HG03354 (cell line): Measurements from ENCODE around the gene TRNP1.
A peak's percentile ranks its signal among the peaks of the same experiment; 100 is the strongest.
"Not testable (repeated sequence)": the region's sequence is repeated elsewhere in the genome, so short reads cannot be mapped to it uniquely, and the experiment has no call there.

Experiments used
- ATAC-seq: cut with Tn5 transposase; IDR thresholded peaks from one replicate; pipeline ENCODE4 v1.9.1; 2021; ENCODE audit warnings: mild to moderate bottlenecking; ENCODE audit not compliant: unreplicated experiment, poor library complexity, severe bottlenecking

TRNP1 gene

DNA sequence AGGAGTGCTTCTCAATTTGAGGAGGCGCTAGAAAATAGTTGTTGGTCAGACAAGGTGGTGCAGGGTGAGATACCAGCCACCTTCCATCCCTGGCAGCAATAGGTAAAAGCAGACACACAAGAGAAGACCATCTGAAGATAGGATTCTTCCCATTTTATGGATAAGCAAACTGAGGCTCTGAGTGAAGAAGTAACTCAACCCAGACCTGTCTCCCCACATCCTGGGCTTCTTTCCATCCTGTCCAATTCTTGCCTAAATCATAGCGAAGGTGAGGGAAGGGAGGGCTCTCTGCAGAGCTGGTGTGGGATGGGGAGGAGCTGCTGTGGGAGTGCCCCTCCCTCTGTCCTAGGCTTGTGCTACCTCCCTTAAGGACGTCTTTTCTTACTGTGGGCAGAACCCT is 21.9 kb upstream of the TRNP1 start:
- ATAC-seq: no peak

DNA sequence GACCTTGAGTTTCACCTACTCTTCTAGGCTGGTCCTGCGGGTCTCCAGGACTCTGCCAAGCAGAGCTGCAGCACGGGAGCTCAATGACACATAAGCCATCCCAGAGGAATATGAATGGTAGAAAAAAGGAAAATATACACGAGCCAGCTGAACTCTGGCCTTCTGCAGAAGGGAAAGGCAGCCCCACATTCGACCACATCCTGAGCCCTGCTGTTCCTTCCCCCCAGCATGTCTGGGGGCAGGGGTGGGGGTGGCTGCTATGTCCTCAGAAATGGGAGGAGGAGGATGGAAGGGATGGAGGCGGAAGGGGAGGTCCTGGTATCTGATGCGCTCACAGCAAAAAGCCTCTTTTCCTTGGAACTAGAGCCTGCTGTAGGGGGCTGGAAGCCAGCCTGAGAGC is 21.1 kb upstream of the TRNP1 start:
- no peak for ATAC-seq

DNA sequence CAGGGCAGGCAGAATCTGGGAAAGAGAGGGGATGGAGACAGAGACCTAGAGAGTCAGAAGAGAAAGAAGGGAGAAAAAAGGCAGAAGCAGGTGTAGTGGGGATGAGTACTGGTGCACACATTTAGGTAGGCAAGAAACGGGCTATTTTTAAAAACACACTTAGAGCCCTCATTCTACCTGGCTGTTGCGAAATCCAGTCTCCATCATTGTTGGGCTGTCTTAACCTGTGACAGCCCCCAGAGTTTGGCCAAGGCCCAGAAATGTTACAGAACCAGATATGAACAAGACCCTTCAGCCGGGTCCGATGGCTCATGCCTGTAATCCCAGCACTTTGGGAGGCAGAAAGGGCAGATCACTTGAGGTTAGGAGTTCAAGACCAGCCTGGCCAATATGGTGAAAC is 20.7 kb upstream of the TRNP1 start:
- ATAC-seq: no peak

DNA sequence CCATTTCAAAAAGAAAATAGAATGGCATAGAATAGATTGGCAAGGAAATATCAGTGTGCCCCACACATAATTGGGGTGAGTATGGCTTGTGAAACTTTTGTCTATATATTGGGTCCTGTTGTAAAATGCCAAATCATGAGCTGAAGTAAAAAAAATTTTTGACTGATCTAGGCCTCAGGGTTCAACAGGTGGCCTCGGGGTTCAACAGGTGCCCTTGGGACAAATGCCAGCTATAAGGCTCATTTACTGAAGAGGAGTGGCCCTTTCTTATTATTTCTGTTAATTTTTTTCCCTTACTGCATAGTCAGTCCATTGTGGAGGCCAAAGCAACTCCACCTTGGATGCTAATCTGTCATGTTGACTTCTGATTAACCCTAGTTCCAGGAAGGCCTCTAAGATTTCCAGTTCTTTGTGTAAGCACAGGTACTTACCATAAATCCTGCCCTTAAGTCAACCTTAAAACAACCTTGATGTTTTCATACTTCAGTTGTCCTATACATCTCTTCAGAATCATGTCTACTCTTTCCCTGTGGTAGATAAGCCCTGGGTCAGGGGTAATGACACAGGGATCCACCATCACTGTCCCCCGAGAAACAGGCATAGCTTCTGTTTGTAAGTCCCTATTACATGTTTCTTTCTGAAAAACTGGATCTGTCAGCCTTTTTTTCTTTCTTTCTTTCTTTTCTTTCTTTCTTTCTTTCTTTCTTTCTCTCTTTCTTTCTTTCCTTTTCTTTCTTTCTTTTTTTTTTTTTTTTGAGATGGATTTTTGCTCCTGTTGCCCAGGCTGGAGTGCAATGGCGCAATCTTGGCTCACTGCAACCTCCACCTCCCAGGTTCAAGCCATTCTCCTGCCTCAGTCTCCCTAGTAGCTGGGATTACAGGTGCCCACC is 16.6 kb upstream of the TRNP1 start:
- ATAC-seq: no peak

DNA sequence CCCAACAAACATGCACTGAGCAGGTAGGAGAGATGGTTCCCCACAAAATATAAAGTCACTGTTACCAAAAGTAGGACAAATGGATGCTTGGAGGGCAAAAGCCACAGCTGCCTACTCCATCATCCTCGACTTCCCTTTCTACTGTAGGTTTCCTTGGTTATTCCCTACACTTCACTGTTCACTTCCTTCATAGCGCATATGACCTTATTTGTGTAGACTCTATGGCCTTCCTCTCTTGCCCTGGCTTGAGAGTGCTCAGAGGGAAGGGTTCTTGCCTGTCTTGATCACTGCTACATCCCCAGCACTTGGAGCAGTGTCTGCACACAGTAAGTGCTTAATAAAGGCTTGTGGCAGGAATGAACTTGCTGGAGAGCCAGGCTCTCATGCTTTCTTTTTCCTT is 14.6 kb upstream of the TRNP1 start:
- no peak for ATAC-seq

DNA sequence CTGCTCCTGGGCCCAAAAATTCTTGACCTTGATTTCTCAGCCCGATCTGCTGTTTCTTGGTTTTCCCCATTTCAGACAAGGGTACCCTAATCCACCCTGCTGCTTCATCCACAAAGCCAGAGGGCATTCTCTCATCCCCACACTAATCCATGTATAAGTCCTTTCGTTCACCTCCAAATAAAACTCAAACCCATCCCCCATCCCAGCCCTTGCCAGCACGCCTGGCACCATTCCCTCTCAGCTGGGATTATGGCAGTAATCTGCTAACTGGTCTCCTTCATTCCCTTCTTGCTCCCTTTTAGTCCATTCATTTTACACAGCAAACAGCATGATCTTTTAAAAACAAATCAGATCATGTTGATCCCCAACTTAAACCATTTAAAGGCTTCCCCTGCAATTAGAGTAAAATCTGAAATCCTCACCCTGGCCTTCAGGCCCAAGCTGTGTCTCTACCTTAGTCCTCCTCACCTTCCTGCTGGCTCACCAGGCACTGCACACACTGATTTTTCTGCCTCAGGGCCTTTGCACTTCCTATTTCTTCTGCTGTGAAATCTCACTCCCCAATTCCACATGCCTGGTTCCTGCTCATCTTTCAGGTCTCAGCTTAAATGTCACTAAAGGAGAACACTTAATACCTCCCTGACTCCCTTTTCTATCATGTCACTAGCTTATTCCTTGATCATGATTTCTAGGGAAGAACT is 12.2 kb upstream of the TRNP1 start:
- no peak for ATAC-seq

DNA sequence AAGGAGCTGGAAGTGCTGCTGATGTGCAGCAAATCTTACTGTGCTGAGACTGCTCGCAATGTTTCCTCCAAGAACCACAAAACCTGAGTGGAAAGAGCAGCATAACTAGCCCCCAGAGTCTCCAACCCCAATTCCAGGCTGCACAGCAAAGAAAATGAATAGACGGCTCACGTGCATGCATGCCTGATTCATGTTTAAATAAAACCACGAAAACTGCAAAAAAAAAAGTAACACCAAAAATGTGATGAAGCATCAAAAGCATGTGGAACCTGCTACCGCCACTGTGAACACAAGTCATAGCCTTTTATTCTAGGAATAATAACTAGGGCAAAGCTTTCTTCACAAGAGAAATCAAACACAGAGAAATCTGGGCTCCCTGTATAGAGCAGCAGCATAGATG is 9.6 kb upstream of the TRNP1 start:
- ATAC-seq: no peak

DNA sequence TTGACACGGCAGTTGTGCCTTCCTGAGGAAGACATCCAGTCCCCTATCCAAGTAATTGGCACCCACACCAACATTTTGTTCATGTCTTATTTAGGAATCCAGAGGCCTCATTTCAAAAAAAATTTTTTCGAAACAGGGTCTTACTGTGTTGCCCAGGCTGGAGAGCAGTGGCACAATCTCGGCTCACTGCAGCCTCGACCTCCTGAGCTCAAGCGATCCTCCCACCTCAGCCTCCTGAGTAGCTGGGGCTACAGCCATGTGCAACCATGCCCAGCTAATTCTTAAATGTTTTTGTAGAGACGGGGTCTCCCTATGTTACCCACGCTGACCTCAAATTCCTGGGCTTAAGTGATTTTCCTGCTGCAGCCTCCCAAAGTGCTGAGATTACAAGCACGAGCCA is 9.2 kb upstream of the TRNP1 start:
- no peak for ATAC-seq

GRCh38 chr1:26986658-26987057 is 6.8 kb upstream of the TRNP1 start:
- no peak for ATAC-seq

- not testable (repeated sequence) for ATAC-seq
Measured at GRCh38 chr1:26989403-26990109, 3.9 kb upstream of the TRNP1 start.

GRCh38 chr1:26991310-26992116 is 2.0 kb upstream of the TRNP1 start:
- no peak for ATAC-seq

DNA sequence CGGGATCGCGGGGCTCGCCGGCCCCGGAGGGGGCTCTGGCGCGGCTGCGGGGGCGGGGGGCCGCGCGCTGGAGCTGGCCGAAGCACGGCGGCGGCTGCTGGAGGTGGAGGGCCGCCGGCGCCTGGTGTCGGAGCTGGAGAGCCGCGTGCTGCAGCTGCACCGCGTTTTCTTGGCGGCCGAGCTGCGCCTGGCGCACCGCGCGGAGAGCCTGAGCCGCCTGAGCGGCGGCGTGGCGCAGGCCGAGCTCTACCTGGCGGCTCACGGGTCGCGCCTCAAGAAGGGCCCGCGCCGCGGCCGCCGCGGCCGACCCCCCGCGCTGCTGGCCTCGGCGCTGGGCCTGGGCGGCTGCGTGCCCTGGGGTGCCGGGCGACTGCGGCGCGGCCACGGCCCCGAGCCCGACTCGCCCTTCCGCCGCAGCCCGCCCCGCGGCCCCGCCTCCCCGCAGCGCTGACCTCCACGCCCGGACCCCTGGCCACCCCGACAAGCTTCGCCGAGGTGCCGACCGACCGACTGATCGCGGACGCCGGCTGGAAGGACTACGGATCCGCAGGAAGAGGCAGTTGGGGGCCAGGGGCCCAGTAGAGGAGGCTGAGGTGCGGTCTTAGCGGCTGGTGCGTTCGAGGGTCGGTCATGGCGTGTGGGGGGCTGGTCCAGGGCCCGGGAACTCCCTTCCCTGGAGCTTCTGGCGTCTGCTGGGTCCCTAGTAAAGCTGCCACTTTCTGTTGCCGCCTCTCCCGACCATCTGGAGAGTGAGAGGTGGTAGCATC is 711 bp downstream of the TRNP1 start:
- ATAC-seq: peak; percentile 28

DNA sequence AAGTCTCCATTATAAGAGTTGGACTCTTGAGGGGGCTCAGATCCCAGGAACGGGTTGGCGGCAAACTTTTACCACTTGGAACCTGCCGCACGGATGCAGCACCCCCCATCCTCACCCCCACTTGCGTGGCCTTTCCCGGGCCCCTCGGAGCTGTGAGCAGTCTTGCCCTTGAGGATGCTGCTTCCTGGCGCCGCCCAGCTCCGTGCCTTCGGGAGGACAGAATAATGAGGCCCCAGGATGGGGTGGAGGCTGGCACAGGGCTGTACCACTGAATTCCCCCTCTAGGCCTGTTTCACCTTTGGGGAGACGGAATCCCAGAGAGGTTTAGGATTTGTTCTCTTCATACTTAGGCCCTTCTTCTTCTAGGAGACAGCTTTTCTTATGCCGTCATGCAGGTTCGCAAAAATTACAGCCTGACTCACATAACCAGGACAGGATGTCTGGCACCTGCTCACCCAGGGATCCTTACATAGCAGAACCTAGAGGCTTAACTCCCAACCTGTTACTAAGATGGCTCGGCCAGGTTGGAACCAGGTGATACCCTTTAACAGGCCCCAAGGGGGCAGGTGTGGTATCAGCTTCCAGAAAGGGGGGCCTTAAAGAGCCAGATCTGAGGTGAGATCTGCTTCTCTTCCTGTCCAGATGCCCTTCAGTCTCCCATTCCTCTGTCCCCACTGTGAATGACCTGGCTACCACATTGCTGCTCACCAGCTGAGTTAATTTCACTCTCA is 1.5 kb downstream of the TRNP1 start:
- no peak for ATAC-seq

GRCh38 chr1:26996024-26996423 is 2.5 kb downstream of the TRNP1 start:
- no peak for ATAC-seq

- ATAC-seq: no peak
Measured at GRCh38 chr1:26996665-26997064, 3.2 kb downstream of the TRNP1 start.

GRCh38 chr1:26998429-26999300 is 5.2 kb downstream of the TRNP1 start:
- ATAC-seq: no peak

- no peak for ATAC-seq
Measured at GRCh38 chr1:26999440-26999987, 6.0 kb downstream of the TRNP1 start.
